OCI-LY7 (cell line): ENCODE measurements around the gene TNRC6C. TPM values are rescaled to one million over a fixed set of nuclear protein-coding genes. Genes with fewer than 3 reads are reported as not detected.

ENCODE experiments used
- BruUV-seq: library from RNA; stranded (reverse); fragments of 400-500 nt; replicated peaks from 2 replicates; lab custom pipeline; 2021; lab: Mats Ljungman, UMichigan
- CTCF ChIA-PET: fragments of 300-600 bp; sonication (Branson Sonifier 250); formaldehyde crosslinking; loops from one replicate; lab custom pipeline; 2022; ENCODE audit warnings: antibody characterized with exemption; ENCODE audit not compliant: unreplicated experiment; lab: Charles Lee
- POLR2A ChIA-PET: fragments of 300-600 bp; sonication (Branson Sonifier 250); formaldehyde crosslinking; loops from one replicate; lab custom pipeline; 2022; ENCODE audit warnings: antibody characterized with exemption; lab: Charles Lee
- DNase-seq: peaks from one replicate; pipeline ENCODE4 v3.0.0-alpha.2; 2015; ENCODE audit warnings: low spot score
- H2AFZ ChIP-seq: fragments of 200-600 bp; sonication (generic), shearing (Covaris generic); 2 replicates; pipeline ENCODE4 v1.6.1; 2014; ENCODE audit warnings: mild to moderate bottlenecking, antibody characterized with exemption, low read length, moderate library complexity
- H3K27ac ChIP-seq: fragments of 200-600 bp; sonication (generic); 2 replicates; pipeline ENCODE4 v1.5.1; 2014; ENCODE audit warnings: mixed run types, low read depth, mild to moderate bottlenecking, moderate library complexity, low read length, inconsistent platforms; ENCODE audit not compliant: poor library complexity, severe bottlenecking
- H3K36me3 ChIP-seq: fragments of 200-600 bp; sonication (generic); 2 replicates; pipeline ENCODE4 v1.6.1; 2014; ENCODE audit warnings: mild to moderate bottlenecking, antibody characterized with exemption, low read length, moderate library complexity, mixed read lengths; ENCODE audit not compliant: insufficient read depth
- H3K4me1 ChIP-seq: fragments of 200-600 bp; sonication (generic); 2 replicates; pipeline ENCODE4 v1.5.1; 2014; ENCODE audit warnings: mild to moderate bottlenecking, low read length; ENCODE audit not compliant: insufficient read depth, poor library complexity, severe bottlenecking
- H3K4me2 ChIP-seq: fragments of 200-600 bp; sonication (generic); 2 replicates; pipeline ENCODE4 v1.6.1; 2014; ENCODE audit warnings: mild to moderate bottlenecking, low read length
- H3K4me3 ChIP-seq: fragments of 200-600 bp; sonication (generic); 2 replicates; pipeline ENCODE4 v1.5.1; 2014; ENCODE audit warnings: mild to moderate bottlenecking, low read depth, low read length; ENCODE audit not compliant: poor library complexity, severe bottlenecking
- H3K79me2 ChIP-seq: fragments of 200-600 bp; sonication (generic); 2 replicates; pipeline ENCODE4 v1.6.1; 2016; ENCODE audit warnings: low read depth, mild to moderate bottlenecking, low read length, moderate library complexity, mixed read lengths; ENCODE audit not compliant: insufficient read depth
- H3K9me2 ChIP-seq: fragments of 200-600 bp; sonication (generic); 2 replicates; pipeline ENCODE4 v1.6.1; 2016; ENCODE audit warnings: mild to moderate bottlenecking, low read length, mixed read lengths; ENCODE audit not compliant: insufficient read depth
- H3K9me3 ChIP-seq: fragments of 200-600 bp; sonication (generic); 2 replicates; pipeline ENCODE4 v1.6.1; 2014; ENCODE audit warnings: mild to moderate bottlenecking, mixed run types, low read length, mixed read lengths
- H4K20me1 ChIP-seq: fragments of 200-600 bp; sonication (generic); 2 replicates; pipeline ENCODE4 v1.6.1; 2014; ENCODE audit warnings: mild to moderate bottlenecking, antibody characterized with exemption, low read length, moderate library complexity, mixed read lengths; ENCODE audit not compliant: insufficient read depth
- CTCF ChIP-seq: fragments of 200-600 bp; sonication (generic); conservative IDR thresholded peaks from 2 replicates; pipeline ENCODE4 v1.5.1; 2014; ENCODE audit warnings: mild to moderate bottlenecking, antibody characterized with exemption, low read length, moderate library complexity, mixed read lengths
- EZH2phosphoT487 ChIP-seq: fragments of 200-600 bp; sonication (generic); IDR thresholded peaks from 2 replicates; pipeline ENCODE4 v1.6.1; 2018; ENCODE audit warnings: low read depth, borderline replicate concordance, mild to moderate bottlenecking, mixed run types, antibody characterized with exemption, low read length, moderate library complexity, mixed read lengths
- intact Hi-C: fragments of 100-400 bp; cut with micrococcal nuclease; formaldehyde crosslinking; loops from one replicate; pipeline ENCODE4 v1.10.0; 2022; ENCODE audit not compliant: unreplicated experiment
- total RNA-seq, 2 experiments: library from RNA; depleted of rRNA in 1 of 2; stranded (reverse); fragments of >200 nt in 1 of 2; shearing (Covaris generic) in 1 of 2; gene quantifications; 2 replicates each; pipeline ENCODE4 v1.2.3, GENCODE V29; 2014 to 2022

Gene TNRC6C
- total RNA-seq, 2 experiments from 2014 or later = 8.5 to 25.2 TPM

GRCh38 chr17:78057113-78057740, 98.7 kb downstream of the TNRC6C start:
- Histone ChIP-seq H3K4me1 (no peaks in the 10 kb centered on the region), H3K4me2 (no peak overlapping the region), H2AFZ (no peak overlapping the region), H3K27ac (no peak overlapping the region), H3K36me3 (peaks cover 9% of the 10 kb centered on the region; the same call in 1 of the 2 replicates), H4K20me1 (no peaks in the 10 kb centered on the region), H3K4me3 (no peak overlapping the region), H3K9me2 (no peaks in the 10 kb centered on the region), H3K9me3 (no peaks in the 10 kb centered on the region), H3K79me2 (no peaks in the 10 kb centered on the region)
- TF ChIP-seq EZH2phosphoT487 (no peak), CTCF (no peak)
- BruUV-seq = no TSS peak
- POLR2A ChIA-PET = no interaction called here
- intact Hi-C loops = no loop called here
- CTCF ChIA-PET = no interaction called here
- DNase-seq = no peak

GRCh38 chr17:78058001-78058400, 99.5 kb downstream of the TNRC6C start:
- Histone ChIP-seq H3K9me2 (no peaks in the 10 kb centered on the region), H3K79me2 (no peaks in the 10 kb centered on the region), H3K4me1 (no peaks in the 10 kb centered on the region), H3K4me2 (no peak overlapping the region), H2AFZ (no peak overlapping the region), H3K9me3 (no peaks in the 10 kb centered on the region), H3K4me3 (no peak overlapping the region), H3K27ac (no peak overlapping the region), H3K36me3 (peaks cover 9% of the 10 kb centered on the region; the same call in 1 of the 2 replicates), H4K20me1 (no peaks in the 10 kb centered on the region)
- TF ChIP-seq CTCF (no peak), EZH2phosphoT487 (no peak)
- intact Hi-C loops = no loop called here
- no TSS peak for BruUV-seq
- CTCF ChIA-PET = no interaction called here
- POLR2A ChIA-PET = no interaction called here
- DNase-seq = no peak

GRCh38 chr17:78058581-78058980, 100.1 kb downstream of the TNRC6C start:
- Histone ChIP-seq H3K4me1 (no peaks in the 10 kb centered on the region), H3K27ac (no peak overlapping the region), H3K4me3 (no peak overlapping the region), H3K9me2 (no peaks in the 10 kb centered on the region), H3K36me3 (peaks cover 9% of the 10 kb centered on the region; the same call in 1 of the 2 replicates), H4K20me1 (no peaks in the 10 kb centered on the region; the same call in 1 of the 2 replicates), H3K9me3 (no peaks in the 10 kb centered on the region), H2AFZ (no peak overlapping the region), H3K4me2 (no peak overlapping the region), H3K79me2 (no peaks in the 10 kb centered on the region)
- TF ChIP-seq CTCF = no peak
- no peak for TF ChIP-seq EZH2phosphoT487
- POLR2A ChIA-PET = no interaction called here
- intact Hi-C loops = no loop called here
- no TSS peak for BruUV-seq
- CTCF ChIA-PET = no interaction called here
- no peak for DNase-seq
